Vagina (tissue), 2 donors: Measurements from ENCODE around the gene MT1E.

ENCODE experiments used
- POLR2A ChIP-seq, 2 donors: fragments of 450-650 bp; IDR thresholded peaks; one replicate each; pipeline ENCODE4 v1.6.1; 2017; ENCODE audit warnings: antibody characterized with exemption in 2 of 2, mild to moderate bottlenecking in 2 of 2, moderate library complexity in 2 of 2
- POLR2AphosphoS5 ChIP-seq, 2 donors: sonication (generic); formaldehyde crosslinking; IDR thresholded peaks; one replicate each; pipeline ENCODE4 v1.9.0; 2017; ENCODE audit warnings: antibody characterized with exemption in 2 of 2, mild to moderate bottlenecking in 2 of 2, low read depth in 1 of 2; ENCODE audit not compliant: insufficient read depth in 1 of 2
- TF ChIP-seq, protein P1 (sequence below), 3 experiments: fragments of 450-650 bp in 2 of 3; fragments of 200-600 bp in 1 of 3; sonication (generic) in 1 of 3; IDR thresholded peaks; one replicate each; pipeline ENCODE4 v1.5.1; 2017 to 2019; ENCODE audit warnings: antibody characterized with exemption in 3 of 3, mild to moderate bottlenecking in 2 of 3, moderate library complexity in 2 of 3

DNA sequence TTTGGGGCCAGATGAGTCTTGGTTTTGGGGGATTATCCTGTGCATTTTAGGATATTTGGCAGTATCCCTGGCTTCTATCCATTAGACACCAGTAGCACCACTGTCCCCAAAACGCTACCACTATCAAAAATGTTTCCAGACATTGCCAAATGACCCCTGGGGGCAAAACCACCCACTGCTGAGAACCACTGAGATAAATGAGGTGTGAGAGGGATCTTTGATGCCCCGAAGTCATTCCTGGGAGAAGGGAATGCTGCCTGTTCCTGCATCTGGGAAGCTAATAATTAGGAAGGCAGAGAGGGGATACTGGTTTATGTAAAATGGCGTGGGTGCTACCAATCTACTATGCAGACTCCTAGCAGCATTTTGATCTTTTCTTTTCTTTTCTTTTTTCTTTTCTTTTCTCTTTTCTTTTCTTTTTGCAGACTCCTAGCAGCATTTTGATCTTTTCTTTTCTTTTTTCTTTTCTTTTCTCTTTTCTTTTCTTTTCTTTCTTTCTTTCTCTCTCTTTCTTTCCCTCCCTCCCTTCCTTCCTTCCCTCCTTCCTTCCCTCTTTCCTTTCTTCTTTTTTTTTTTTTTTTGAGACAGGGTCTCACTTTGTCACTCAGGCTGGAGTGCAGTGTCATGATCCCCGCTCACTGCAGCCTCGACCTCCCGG lies 45.1 kb upstream of the MT1E start:
- TF ChIP-seq, protein P1, sequence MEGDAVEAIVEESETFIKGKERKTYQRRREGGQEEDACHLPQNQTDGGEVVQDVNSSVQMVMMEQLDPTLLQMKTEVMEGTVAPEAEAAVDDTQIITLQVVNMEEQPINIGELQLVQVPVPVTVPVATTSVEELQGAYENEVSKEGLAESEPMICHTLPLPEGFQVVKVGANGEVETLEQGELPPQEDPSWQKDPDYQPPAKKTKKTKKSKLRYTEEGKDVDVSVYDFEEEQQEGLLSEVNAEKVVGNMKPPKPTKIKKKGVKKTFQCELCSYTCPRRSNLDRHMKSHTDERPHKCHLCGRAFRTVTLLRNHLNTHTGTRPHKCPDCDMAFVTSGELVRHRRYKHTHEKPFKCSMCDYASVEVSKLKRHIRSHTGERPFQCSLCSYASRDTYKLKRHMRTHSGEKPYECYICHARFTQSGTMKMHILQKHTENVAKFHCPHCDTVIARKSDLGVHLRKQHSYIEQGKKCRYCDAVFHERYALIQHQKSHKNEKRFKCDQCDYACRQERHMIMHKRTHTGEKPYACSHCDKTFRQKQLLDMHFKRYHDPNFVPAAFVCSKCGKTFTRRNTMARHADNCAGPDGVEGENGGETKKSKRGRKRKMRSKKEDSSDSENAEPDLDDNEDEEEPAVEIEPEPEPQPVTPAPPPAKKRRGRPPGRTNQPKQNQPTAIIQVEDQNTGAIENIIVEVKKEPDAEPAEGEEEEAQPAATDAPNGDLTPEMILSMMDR (IDR thresholded peaks at IDR 0.05), result no peak
- no peak for TF ChIP-seq POLR2A (IDR thresholded peaks at IDR 0.05)
- TF ChIP-seq POLR2AphosphoS5 (IDR thresholded peaks at IDR 0.05; ENCODE audit: insufficient read depth in 1 of 2, low read depth in 1 of 2), result no peak
